Smooth muscle cell (in vitro differentiated cells): ENCODE data around the gene ELAVL1. TPM values are rescaled to one million over a fixed set of nuclear protein-coding genes. Genes with fewer than 3 reads are reported as not detected.

Experiments
- DNase-seq: peaks from one replicate; lab custom pipeline; 2025; ENCODE audit not compliant: unreplicated experiment; lab: John Stamatoyannopoulos, UW
- H2AFZ ChIP-seq: fragments of 200-600 bp; sonication (generic); 2 replicates; pipeline ENCODE4 v1.6.0; 2016; ENCODE audit warnings: antibody characterized with exemption, low read depth, mild to moderate bottlenecking
- H3F3A ChIP-seq: fragments of 200-600 bp; sonication (generic); 2 replicates; pipeline ENCODE4 v1.6.0; 2017; ENCODE audit warnings: antibody characterized with exemption, low read depth
- H3K27ac ChIP-seq: fragments of 200-600 bp; sonication (generic); 2 replicates; pipeline ENCODE4 v1.5.1; 2016; ENCODE audit warnings: low read depth, mild to moderate bottlenecking
- H3K27me3 ChIP-seq: fragments of 200-600 bp; sonication (generic); 2 replicates; pipeline ENCODE4 v1.6.1; 2016; ENCODE audit warnings: low read depth, mild to moderate bottlenecking
- H3K36me3 ChIP-seq: fragments of 200-600 bp; sonication (generic); 2 replicates; pipeline ENCODE4 v1.5.1; 2016; ENCODE audit warnings: low read depth
- H3K4me1 ChIP-seq: fragments of 200-600 bp; sonication (generic); 2 replicates; pipeline ENCODE4 v1.5.1; 2016; ENCODE audit warnings: low read depth
- H3K4me2 ChIP-seq: fragments of 200-600 bp; sonication (generic); 2 replicates; pipeline ENCODE4 v1.6.0; 2016; ENCODE audit warnings: mild to moderate bottlenecking
- H3K4me3 ChIP-seq: fragments of 200-600 bp; sonication (generic); 2 replicates; pipeline ENCODE4 v1.5.1; 2016; ENCODE audit warnings: mild to moderate bottlenecking
- H3K79me2 ChIP-seq: fragments of 200-600 bp; sonication (generic); 2 replicates; pipeline ENCODE4 v1.6.0; 2016; ENCODE audit warnings: low read depth, mild to moderate bottlenecking
- H3K9ac ChIP-seq: fragments of 200-600 bp; sonication (generic); 2 replicates; pipeline ENCODE4 v1.6.0; 2016; ENCODE audit warnings: low read depth
- H3K9me3 ChIP-seq: fragments of 200-600 bp; sonication (generic); replicated peaks from 2 replicates; pipeline ENCODE4 v1.5.1; 2016; ENCODE audit warnings: low read depth
- H4K20me1 ChIP-seq: fragments of 200-600 bp; sonication (generic); 2 replicates; pipeline ENCODE4 v1.6.0; 2016; ENCODE audit warnings: low read depth
- WGBS: methylation state at CpG from one replicate; pipeline ENCODE4 v1.1.7; 2016; ENCODE audit warnings: low lambda C conversion rate; 5-methylcytosine and 5-hydroxymethylcytosine counted together
- polyA plus RNA-seq: library from polyadenylated mRNA; unstranded; fragments of >200 nt; fragmentation: Nextera tagmentation; extraction: Ambion mirVana; gene quantifications from 2 replicates; pipeline ENCODE4 v1.2.1, GENCODE V29; 2016
- total RNA-seq: library from RNA; depleted of rRNA; stranded (reverse); fragments of >200 nt; gene quantifications from 2 replicates; pipeline ENCODE4 v1.2.3, GENCODE V29; 2014
- TF ChIP-seq, protein P1 (sequence below): fragments of 200-600 bp; sonication (generic); IDR thresholded peaks from 2 replicates; pipeline ENCODE4 v1.5.1; 2017; ENCODE audit warnings: borderline replicate concordance, mild to moderate bottlenecking, antibody characterized with exemption; ENCODE audit not compliant: insufficient read depth, poor library complexity, severe bottlenecking

The ELAVL1 gene
- total and polyA plus RNA-seq, 2 experiments from 2014 or later = 47.9 to 90.7 TPM

DNA sequence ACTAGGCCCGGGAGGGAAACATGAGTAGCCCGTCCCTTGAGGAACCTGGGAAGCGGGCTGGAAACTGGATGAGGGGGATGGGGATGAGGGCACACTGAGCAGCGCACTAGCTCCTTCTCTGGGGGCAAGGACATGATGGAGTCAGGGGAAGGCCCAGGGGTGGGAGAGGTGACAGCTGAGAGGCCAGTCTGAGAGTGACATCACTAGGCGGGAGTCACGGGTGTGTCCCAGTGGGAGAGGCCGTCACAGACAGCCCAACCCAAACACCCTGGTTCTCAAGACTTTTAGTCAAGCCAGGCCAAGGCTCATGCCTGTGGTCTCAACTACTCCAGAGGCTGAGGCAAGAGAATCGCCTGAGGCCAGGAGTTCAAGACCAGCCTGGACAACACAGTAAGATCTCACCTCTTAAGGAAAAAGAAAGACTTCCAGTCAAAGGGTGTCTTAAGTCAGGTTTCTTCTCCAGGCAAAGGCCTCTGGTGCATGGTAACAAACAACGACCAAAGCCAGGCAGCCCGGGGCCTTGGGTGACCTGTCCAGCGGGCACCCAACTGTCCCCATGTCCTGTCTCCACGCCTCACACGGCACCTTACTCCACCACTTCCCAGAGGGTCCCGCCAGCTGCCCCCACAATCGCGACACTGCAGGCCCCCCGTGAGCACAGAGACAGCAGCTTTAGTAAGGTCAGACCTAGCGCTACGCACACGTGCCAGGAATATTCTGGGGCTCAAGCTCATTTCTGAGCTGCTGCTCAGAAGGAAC, 36.5 kb downstream of the ELAVL1 start:
- no peaks in the 10 kb centered on the region for H3K4me1 ChIP-seq
- H3K27me3 ChIP-seq = no peaks in the 10 kb centered on the region
- H3K9me3 ChIP-seq = no peaks in the 10 kb centered on the region
- no peak overlapping the region for H3K4me2 ChIP-seq
- peaks cover 16% of the 10 kb centered on the region for H3K36me3 ChIP-seq
- H4K20me1 ChIP-seq = peaks cover 44% of the 10 kb centered on the region
- no peak for DNase-seq
- H3K79me2 ChIP-seq = no peaks in the 10 kb centered on the region
- H3K27ac ChIP-seq = no peak overlapping the region
- no peak overlapping the region for H3K4me3 ChIP-seq
- 95% methylated on average over 19 of the region's 20 CpGs for WGBS
- no peak overlapping the region for H3K9ac ChIP-seq
- peaks cover 6% of the 10 kb centered on the region for H3F3A ChIP-seq
- H2AFZ ChIP-seq = no peak overlapping the region
- TF ChIP-seq, protein P1, sequence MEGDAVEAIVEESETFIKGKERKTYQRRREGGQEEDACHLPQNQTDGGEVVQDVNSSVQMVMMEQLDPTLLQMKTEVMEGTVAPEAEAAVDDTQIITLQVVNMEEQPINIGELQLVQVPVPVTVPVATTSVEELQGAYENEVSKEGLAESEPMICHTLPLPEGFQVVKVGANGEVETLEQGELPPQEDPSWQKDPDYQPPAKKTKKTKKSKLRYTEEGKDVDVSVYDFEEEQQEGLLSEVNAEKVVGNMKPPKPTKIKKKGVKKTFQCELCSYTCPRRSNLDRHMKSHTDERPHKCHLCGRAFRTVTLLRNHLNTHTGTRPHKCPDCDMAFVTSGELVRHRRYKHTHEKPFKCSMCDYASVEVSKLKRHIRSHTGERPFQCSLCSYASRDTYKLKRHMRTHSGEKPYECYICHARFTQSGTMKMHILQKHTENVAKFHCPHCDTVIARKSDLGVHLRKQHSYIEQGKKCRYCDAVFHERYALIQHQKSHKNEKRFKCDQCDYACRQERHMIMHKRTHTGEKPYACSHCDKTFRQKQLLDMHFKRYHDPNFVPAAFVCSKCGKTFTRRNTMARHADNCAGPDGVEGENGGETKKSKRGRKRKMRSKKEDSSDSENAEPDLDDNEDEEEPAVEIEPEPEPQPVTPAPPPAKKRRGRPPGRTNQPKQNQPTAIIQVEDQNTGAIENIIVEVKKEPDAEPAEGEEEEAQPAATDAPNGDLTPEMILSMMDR = no peak

DNA sequence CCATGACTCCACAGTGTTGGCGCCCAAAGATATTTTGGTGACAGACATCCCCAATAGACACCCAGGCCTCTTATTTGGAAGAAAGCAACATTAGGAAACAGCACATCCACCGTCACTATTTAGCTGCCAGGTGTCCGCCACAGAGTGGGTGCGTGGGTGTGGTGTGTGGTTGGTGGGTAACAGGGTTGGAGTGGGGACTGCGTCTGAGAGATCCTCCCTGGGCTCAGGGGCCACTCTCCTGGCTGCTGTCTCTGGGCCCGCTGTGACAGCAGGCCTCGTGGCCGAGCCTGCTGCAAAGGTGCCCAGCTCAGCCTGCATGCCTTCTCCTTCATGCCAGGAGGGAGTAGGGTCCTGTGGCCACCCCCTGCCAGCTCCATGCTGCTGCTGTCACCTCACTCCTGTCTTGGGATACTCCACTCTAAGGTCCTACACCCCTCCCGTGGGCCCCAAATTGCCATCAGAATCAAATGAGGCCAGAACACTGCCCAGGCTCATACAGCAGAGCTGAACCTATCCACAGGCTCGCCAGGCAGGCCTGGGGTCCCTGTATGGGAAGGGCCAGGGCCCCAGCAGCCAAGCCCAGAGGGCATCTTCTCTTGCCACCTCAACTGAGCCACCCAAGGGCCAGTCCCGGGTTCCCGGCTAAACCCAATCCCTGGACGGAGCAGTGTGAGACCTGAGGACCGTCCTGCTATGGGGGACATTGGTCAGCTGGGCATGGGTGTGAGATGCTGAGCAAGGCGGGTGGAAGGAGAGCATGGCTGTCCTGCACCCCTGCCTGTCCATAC, 37.2 kb downstream of the ELAVL1 start:
- Histone ChIP-seq H3K27me3 (no peaks in the 10 kb centered on the region), H4K20me1 (peaks cover 38% of the 10 kb centered on the region), H3K9ac (no peak overlapping the region), H2AFZ (no peak overlapping the region), H3K4me3 (no peak overlapping the region), H3K4me2 (no peak overlapping the region), H3K4me1 (no peaks in the 10 kb centered on the region), H3K27ac (no peak overlapping the region), H3K9me3 (no peaks in the 10 kb centered on the region), H3K79me2 (no peaks in the 10 kb centered on the region), H3F3A (peaks cover 6% of the 10 kb centered on the region), H3K36me3 (peaks cover 16% of the 10 kb centered on the region)
- TF ChIP-seq, protein P1 = no peak
- DNase-seq = no peak
- WGBS = 96% methylated on average over 15 of the region's 15 CpGs

DNA sequence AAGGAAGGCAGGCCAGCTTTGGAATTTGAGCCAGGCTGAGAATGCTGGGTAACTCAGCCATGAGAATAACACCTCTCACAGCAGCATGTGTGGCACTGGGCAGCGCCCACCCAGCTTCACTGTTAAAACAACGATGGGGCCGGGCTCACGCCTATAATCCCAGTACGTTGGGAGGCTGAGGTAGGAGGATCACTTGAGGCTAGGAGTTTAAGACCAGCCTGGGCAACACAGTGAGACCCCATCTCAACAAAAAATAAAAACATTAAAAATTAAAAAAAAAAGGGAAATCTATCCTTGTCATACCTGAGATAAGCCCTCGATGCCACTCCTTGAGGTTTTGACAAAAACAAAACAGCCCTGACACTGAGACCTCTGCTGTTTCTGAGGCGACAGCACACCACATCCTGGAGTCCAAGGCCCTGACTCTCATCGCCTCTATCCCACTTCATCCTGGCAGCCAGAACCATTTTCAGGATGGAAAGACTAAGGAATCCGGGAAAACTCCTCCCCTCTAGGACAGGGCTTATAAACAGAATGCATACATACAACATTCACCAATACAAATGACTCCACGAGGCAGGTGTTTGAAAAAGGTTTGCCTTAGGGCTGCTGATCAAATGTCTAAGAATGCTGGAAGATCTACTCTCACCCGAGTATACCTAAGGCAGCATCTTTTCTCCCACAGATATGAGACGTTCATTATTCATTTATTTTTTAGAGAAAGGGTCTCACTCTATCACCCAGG, 39.3 kb downstream of the ELAVL1 start:
- Histone ChIP-seq H3K4me1 (no peaks in the 10 kb centered on the region), H3K4me2 (no peak overlapping the region), H3F3A (peaks cover 6% of the 10 kb centered on the region), H3K36me3 (peaks cover 22% of the 10 kb centered on the region), H3K9ac (no peak overlapping the region), H3K9me3 (no peaks in the 10 kb centered on the region), H3K79me2 (no peaks in the 10 kb centered on the region), H2AFZ (no peak overlapping the region), H3K4me3 (no peak overlapping the region), H4K20me1 (peaks cover 23% of the 10 kb centered on the region), H3K27ac (no peak overlapping the region), H3K27me3 (no peaks in the 10 kb centered on the region)
- no peak for DNase-seq
- WGBS = 89% methylated on average over 12 of the region's 12 CpGs
- TF ChIP-seq, protein P1 = no peak
